Measurements from ENCODE around the gene C1orf116. TPM values are rescaled to one million over a fixed set of nuclear protein-coding genes. Genes with fewer than 3 reads are reported as not detected.

The C1orf116 gene
- total RNA-seq, 4 donors from 2014 or later: 25.7 to 41.2 (median 29.2) TPM

GRCh38 chr1:207076181-207076955, 43.8 kb upstream of the C1orf116 start:
- intact Hi-C loops (cut with DNase I; ENCODE audit: low total_unique reads): no loop called here
- Histone ChIP-seq H3K36me3 (peaks cover 0 to 14% (median 2%) of the 10 kb centered on the region in 4 donors), H3K4me3 (no peak overlapping the region), H3K27ac (peak overlapping the region in 2 of 4 donors; percentile 15 to 46), H3K27me3 (no peaks in the 10 kb centered on the region), H3K9me3 (no peaks in the 10 kb centered on the region), H3K4me1 (peaks cover 0 to 15% (median 0%) of the 10 kb centered on the region in 4 donors)
- WGBS, 2 donors (ENCODE audit: low coverage in 1 of 2): 57 to 58% methylated on average over 5 of the region's 5 CpGs
- TF ChIP-seq CTCF (IDR thresholded peaks at IDR 0.05) (no peak), POLR2A (IDR thresholded peaks at IDR 0.05) (no peak), EP300 (IDR thresholded peaks at IDR 0.05; ENCODE audit: low read depth) (no peak), POLR2AphosphoS5 (IDR thresholded peaks at IDR 0.05) (no peak)
- DNase-seq: no peak
- in situ Hi-C loops (cut with MboI; ENCODE audit: low pct_ligation_motif_present in 1 of 4, low pct_unique_long_range_greater_than_20kb in 1 of 4, low sequenced_read_pairs in 3 of 4): loop anchor here (10.0 to 25.0 kb wide), 3 partner anchors 328 to 436 kb away; partner anchors contain the start of gene CR1 (in 2 of the 4)

- WGBS, 2 donors (ENCODE audit: low coverage in 1 of 2): 73 to 80% methylated on average over 3 to 4 of the region's 4 CpGs
- TF ChIP-seq POLR2AphosphoS5 (IDR thresholded peaks at IDR 0.05) (no peak), EP300 (IDR thresholded peaks at IDR 0.05; ENCODE audit: low read depth) (no peak), POLR2A (IDR thresholded peaks at IDR 0.05) (no peak), CTCF (IDR thresholded peaks at IDR 0.05) (no peak)
- in situ Hi-C loops (cut with MboI; ENCODE audit: low pct_ligation_motif_present in 1 of 4, low pct_unique_long_range_greater_than_20kb in 1 of 4, low sequenced_read_pairs in 3 of 4) (loop anchor here in 1 of 4 donors (10.0 kb wide), 1 partner anchor 331 kb away; no protein-coding TSS in a partner anchor), intact Hi-C loops (cut with DNase I; ENCODE audit: low total_unique reads) (no loop called here)
- Histone ChIP-seq H3K4me3 (no peak overlapping the region), H3K9me3 (no peaks in the 10 kb centered on the region), H3K27ac (no peak overlapping the region), H3K4me1 (peaks cover 0 to 15% (median under 1%) of the 10 kb centered on the region in 4 donors), H3K27me3 (no peaks in the 10 kb centered on the region), H3K36me3 (peaks cover 0 to 31% (median 4%) of the 10 kb centered on the region in 4 donors)
- no peak for DNase-seq
Observed at GRCh38 chr1:207073906-207074820, 41.6 kb upstream of the C1orf116 start.

GRCh38 chr1:207072233-207072632, 39.7 kb upstream of the C1orf116 start:
- WGBS, 2 donors (ENCODE audit: low coverage in 1 of 2): 87% methylated on average over 8 of the region's 8 CpGs; no CpG with 5 or more reads in 1 of the 2 donors
- intact Hi-C loops (cut with DNase I; ENCODE audit: low total_unique reads) (no loop called here), in situ Hi-C loops (cut with MboI; ENCODE audit: low pct_ligation_motif_present in 1 of 4, low pct_unique_long_range_greater_than_20kb in 1 of 4, low sequenced_read_pairs in 3 of 4) (loop anchor here in 1 of 4 donors (10.0 kb wide), 1 partner anchor 333 kb away; no protein-coding TSS in a partner anchor)
- no peak for DNase-seq
- no peak overlapping the region for H3K27ac ChIP-seq
- H3K4me1 ChIP-seq: peaks cover 0 to 17% (median 11%) of the 10 kb centered on the region in 4 donors
- no peaks in the 10 kb centered on the region for H3K27me3 ChIP-seq
- TF ChIP-seq CTCF (IDR thresholded peaks at IDR 0.05): no peak
- no peak for TF ChIP-seq POLR2A (IDR thresholded peaks at IDR 0.05)
- no peak for TF ChIP-seq EP300 (IDR thresholded peaks at IDR 0.05; ENCODE audit: low read depth)
- no peak for TF ChIP-seq POLR2AphosphoS5 (IDR thresholded peaks at IDR 0.05)
- H3K9me3 ChIP-seq: no peaks in the 10 kb centered on the region
- H3K4me3 ChIP-seq: no peak overlapping the region
- peaks cover 0 to 30% (median 4%) of the 10 kb centered on the region in 4 donors for H3K36me3 ChIP-seq

GRCh38 chr1:207071426-207071825, 38.9 kb upstream of the C1orf116 start:
- in situ Hi-C loops (cut with MboI; ENCODE audit: low pct_ligation_motif_present in 1 of 4, low pct_unique_long_range_greater_than_20kb in 1 of 4, low sequenced_read_pairs in 3 of 4) (loop anchor here in 1 of 4 donors (10.0 kb wide), 1 partner anchor 333 kb away; no protein-coding TSS in a partner anchor), intact Hi-C loops (cut with DNase I; ENCODE audit: low total_unique reads) (no loop called here)
- 84 to 93% methylated on average over 6 of the region's 6 CpGs for WGBS, 2 donors (ENCODE audit: low coverage in 1 of 2)
- TF ChIP-seq POLR2AphosphoS5 (IDR thresholded peaks at IDR 0.05) (no peak), CTCF (IDR thresholded peaks at IDR 0.05) (no peak), POLR2A (IDR thresholded peaks at IDR 0.05) (no peak), EP300 (IDR thresholded peaks at IDR 0.05; ENCODE audit: low read depth) (no peak)
- Histone ChIP-seq H3K27ac (no peak overlapping the region), H3K4me1 (peaks cover 0 to 18% (median 15%) of the 10 kb centered on the region in 4 donors), H3K36me3 (peaks cover 0 to 30% (median 4%) of the 10 kb centered on the region in 4 donors), H3K27me3 (no peaks in the 10 kb centered on the region), H3K4me3 (no peak overlapping the region), H3K9me3 (no peaks in the 10 kb centered on the region)
- DNase-seq: no peak
